Fibroblast of lung (primary cell): ENCODE measurements around the gene SRCIN1. TPM values are rescaled to one million over a fixed set of nuclear protein-coding genes. Genes with fewer than 3 reads are reported as not detected.

Experiments used
- DNase-seq, 2 donors: peaks; one replicate each; pipeline versions ENCODE4 v3.0.0 to v3.0.0-alpha.2; 2010; ENCODE audit warnings: low read depth in 2 of 2
- H2AFZ ChIP-seq: 2 replicates; pipeline ENCODE4 v1.5.1; 2012; ENCODE audit warnings: low read length, control low read depth, inconsistent platforms
- H3K27ac ChIP-seq: 2 replicates; pipeline ENCODE4 v1.5.1; 2011; ENCODE audit warnings: low read length, control low read depth; ENCODE audit not compliant: insufficient read depth
- H3K27me3 ChIP-seq: 2 replicates; pipeline ENCODE4 v1.5.1; 2011; ENCODE audit warnings: mild to moderate bottlenecking, low read length; ENCODE audit not compliant: control insufficient read depth, insufficient read depth
- H3K36me3 ChIP-seq: 2 replicates; pipeline ENCODE4 v1.5.1; 2011; ENCODE audit warnings: low read length; ENCODE audit not compliant: control insufficient read depth, insufficient read depth
- H3K4me1 ChIP-seq: 2 replicates; pipeline ENCODE4 v1.5.1; 2011; ENCODE audit warnings: low read length; ENCODE audit not compliant: control insufficient read depth, insufficient read depth; ENCODE audit errors: extremely low read depth
- H3K4me2 ChIP-seq: 2 replicates; pipeline ENCODE4 v1.5.1; 2011; ENCODE audit warnings: low read length, control low read depth; ENCODE audit not compliant: insufficient read depth; ENCODE audit errors: extremely low read depth
- H3K4me3 ChIP-seq, 4 experiments: fragments of 200-600 bp in 1 of 4; sonication (generic) in 1 of 4; replicated peaks in 1 of 4; 2 replicates each; pipeline ENCODE4 v1.5.1; 2011 to 2016; ENCODE audit warnings: low read length in 4 of 4, low read depth in 3 of 4, mild to moderate bottlenecking in 3 of 4, control low read depth in 2 of 4, inconsistent platforms in 1 of 4, mixed read lengths in 1 of 4; ENCODE audit not compliant: insufficient read depth in 1 of 4; ENCODE audit errors: control extremely low read depth in 1 of 4
- H3K79me2 ChIP-seq: 2 replicates; pipeline ENCODE4 v1.5.1; 2012; ENCODE audit warnings: mild to moderate bottlenecking, low read length, inconsistent platforms; ENCODE audit not compliant: control insufficient read depth, insufficient read depth
- H3K9ac ChIP-seq: 2 replicates; pipeline ENCODE4 v1.5.1; 2011; ENCODE audit warnings: mild to moderate bottlenecking, low read length, control low read depth; ENCODE audit not compliant: insufficient read depth
- H3K9me3 ChIP-seq: 2 replicates; pipeline ENCODE4 v1.5.1; 2012; ENCODE audit warnings: low read depth, low read length; ENCODE audit not compliant: control insufficient read depth, insufficient read depth
- H4K20me1 ChIP-seq: 2 replicates; pipeline ENCODE4 v1.5.1; 2011; ENCODE audit warnings: low read length; ENCODE audit not compliant: control insufficient read depth, insufficient read depth; ENCODE audit errors: extremely low read depth
- EZH2 ChIP-seq: IDR thresholded peaks from 2 replicates; pipeline ENCODE4 v1.5.1; 2012; ENCODE audit warnings: low read length, control low read depth, mild to moderate bottlenecking; ENCODE audit errors: missing control alignments
- polyA plus RNA-seq, 2 donors: library from polyadenylated mRNA; depleted of rRNA in 1 of 2; stranded (reverse) in 1 of 2; unstranded in 1 of 2; fragments of >200 nt; gene quantifications; 2 replicates each; pipeline ENCODE4 v1.2.1, GENCODE V29; 2011 to 2012; ENCODE audit warnings: missing spikeins in 1 of 2
- total RNA-seq: library from RNA; depleted of rRNA; stranded (reverse); fragments of >200 nt; gene quantifications from 2 replicates; pipeline ENCODE4 v1.2.1, GENCODE V29; 2014
- TF ChIP-seq, protein P1 (sequence below), 2 donors: IDR thresholded peaks in 1 of 2; conservative IDR thresholded peaks in 1 of 2; 1 replicate in 1 of 2; 2 replicates in 1 of 2; pipeline ENCODE4 v1.5.1; 2011 to 2012; ENCODE audit warnings: low read length in 2 of 2, control low read depth in 1 of 2, inconsistent platforms in 1 of 2, low read depth in 1 of 2, mild to moderate bottlenecking in 1 of 2

SRCIN1 gene
- total and polyA plus RNA-seq, 2 donors (not counting 1 experiment from before 2014, with no cell fraction given): under 0.01 TPM; not detected in 1

DNA sequence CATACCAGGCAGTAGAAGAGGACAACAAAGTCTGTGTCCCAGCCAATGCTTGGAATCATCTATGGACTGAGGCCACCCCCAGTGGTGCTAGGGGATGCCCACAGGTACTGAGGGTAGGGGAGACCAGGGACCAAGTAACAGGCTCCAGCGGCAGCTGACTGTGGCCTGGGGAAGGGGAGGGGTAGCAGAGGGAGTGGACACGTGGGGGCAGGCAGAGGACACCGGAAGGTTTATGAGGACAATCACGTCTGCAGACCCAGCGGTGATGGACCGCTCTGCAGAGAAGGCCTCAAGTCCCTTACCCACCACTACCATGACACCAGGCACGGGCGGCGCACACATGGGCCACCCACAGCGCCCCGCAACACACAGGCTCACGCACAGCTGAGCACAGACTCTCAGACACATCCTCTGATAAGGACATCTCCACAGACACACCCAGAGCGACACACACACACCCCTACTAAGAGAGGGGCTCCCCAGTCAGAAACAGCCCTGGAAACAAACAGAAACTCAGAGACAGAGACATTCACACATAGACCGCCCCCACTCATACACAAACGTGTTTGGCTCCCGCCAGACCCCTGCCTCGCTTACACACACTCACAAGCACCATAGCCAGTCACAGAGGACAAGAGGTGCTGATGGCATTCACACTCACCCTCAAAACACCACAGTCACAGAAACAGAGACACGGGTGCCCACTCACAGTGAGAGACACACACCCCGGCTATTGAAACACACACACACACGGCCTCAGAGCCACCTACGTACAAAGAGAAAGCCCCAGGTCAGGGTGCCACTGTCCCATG is 35.8 kb downstream of the SRCIN1 start:
- Histone ChIP-seq H3K27me3 (peaks cover 76% of the 10 kb centered on the region), H3K9ac (no peak overlapping the region)
- TF ChIP-seq, protein P1, sequence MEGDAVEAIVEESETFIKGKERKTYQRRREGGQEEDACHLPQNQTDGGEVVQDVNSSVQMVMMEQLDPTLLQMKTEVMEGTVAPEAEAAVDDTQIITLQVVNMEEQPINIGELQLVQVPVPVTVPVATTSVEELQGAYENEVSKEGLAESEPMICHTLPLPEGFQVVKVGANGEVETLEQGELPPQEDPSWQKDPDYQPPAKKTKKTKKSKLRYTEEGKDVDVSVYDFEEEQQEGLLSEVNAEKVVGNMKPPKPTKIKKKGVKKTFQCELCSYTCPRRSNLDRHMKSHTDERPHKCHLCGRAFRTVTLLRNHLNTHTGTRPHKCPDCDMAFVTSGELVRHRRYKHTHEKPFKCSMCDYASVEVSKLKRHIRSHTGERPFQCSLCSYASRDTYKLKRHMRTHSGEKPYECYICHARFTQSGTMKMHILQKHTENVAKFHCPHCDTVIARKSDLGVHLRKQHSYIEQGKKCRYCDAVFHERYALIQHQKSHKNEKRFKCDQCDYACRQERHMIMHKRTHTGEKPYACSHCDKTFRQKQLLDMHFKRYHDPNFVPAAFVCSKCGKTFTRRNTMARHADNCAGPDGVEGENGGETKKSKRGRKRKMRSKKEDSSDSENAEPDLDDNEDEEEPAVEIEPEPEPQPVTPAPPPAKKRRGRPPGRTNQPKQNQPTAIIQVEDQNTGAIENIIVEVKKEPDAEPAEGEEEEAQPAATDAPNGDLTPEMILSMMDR (conservative IDR thresholded peaks at IDR 0.05 in 1 of 2, IDR thresholded peaks at IDR 0.05 in 1 of 2; ENCODE audit: low read depth in 1 of 2, low read length in 2 of 2): no peak

DNA sequence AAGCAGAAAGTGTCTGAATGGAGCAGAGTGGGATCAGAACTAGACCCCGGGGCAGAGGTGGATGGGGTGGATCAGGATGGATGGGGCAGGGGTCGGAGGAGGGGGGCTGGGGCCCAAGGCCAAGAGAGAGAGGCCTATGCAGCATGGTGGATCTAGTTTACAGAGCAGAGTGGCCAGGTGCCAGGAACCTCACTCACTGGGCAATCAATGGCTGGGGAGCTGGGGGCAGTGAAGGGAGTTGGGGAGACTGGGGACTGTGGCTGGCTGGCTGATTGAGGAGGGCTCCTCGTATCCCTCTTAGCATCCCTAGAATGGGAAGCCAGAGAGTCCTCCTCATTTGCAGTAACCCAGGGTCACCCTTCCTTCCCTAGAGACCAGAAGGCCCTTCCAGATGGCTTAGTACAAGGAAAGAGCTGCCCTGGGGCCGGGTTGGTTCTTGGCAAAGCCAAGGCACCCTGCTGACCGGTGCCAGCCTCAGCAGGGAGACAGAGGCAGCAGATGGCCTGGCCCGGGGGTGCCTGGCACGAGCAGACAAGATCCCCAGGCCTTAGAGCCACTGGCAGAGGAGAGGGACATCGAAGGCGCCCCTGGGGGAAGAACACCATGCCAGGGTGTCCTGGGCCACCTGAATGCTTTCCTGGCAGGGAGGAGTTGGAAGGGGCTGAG is 36.8 kb downstream of the SRCIN1 start:
- Histone ChIP-seq H3K36me3 (no peaks in the 10 kb centered on the region), H3K79me2 (no peaks in the 10 kb centered on the region), H3K4me2 (no peak overlapping the region), H3K9me3 (no peaks in the 10 kb centered on the region), H3K27ac (no peak overlapping the region), H3K27me3 (peaks cover 76% of the 10 kb centered on the region), H2AFZ (no peak overlapping the region), H3K4me1 (no peaks in the 10 kb centered on the region), H4K20me1 (no peaks in the 10 kb centered on the region), H3K9ac (no peak overlapping the region), H3K4me3 (no peak overlapping the region)
- no peak for DNase-seq
- TF ChIP-seq, protein P1 (conservative IDR thresholded peaks at IDR 0.05 in 1 of 2, IDR thresholded peaks at IDR 0.05 in 1 of 2; ENCODE audit: low read depth in 1 of 2, low read length in 2 of 2): no peak
- no peak for TF ChIP-seq EZH2

More for the DNA sequence above, 35.8 kb downstream of the SRCIN1 start:
- H3K27ac ChIP-seq: no peak overlapping the region
- H3K79me2 ChIP-seq: no peaks in the 10 kb centered on the region
- H3K36me3 ChIP-seq: no peaks in the 10 kb centered on the region
- H3K9me3 ChIP-seq: no peaks in the 10 kb centered on the region
- no peaks in the 10 kb centered on the region for H3K4me1 ChIP-seq
- no peak overlapping the region for H3K4me3 ChIP-seq
- no peaks in the 10 kb centered on the region for H4K20me1 ChIP-seq
- no peak for DNase-seq
- H2AFZ ChIP-seq: no peak overlapping the region
- no peak overlapping the region for H3K4me2 ChIP-seq

DNA sequence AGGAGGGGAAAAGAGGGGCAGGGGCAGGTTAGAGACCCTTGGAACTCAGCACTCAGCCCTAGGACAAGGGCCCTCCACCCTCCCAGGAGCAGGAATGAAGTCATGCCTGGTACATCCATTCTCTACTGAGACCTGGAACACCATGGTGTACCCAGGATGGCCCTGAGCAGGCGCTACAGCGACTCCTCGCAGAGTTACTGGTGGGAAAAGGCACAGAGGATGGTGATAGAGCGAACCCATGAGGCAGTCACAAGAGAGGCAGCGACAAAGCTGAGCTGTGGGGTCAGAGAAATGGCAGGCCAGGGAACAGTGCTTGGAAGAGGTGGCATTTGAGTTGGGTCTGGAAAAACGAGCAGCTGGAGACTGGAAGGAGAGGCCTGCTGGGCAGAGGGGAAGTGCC is 37.5 kb downstream of the SRCIN1 start:
- H3K4me1 ChIP-seq: no peaks in the 10 kb centered on the region
- no peak overlapping the region for H3K4me3 ChIP-seq
- H2AFZ ChIP-seq: no peak overlapping the region
- TF ChIP-seq EZH2: no peak
- TF ChIP-seq, protein P1 (conservative IDR thresholded peaks at IDR 0.05 in 1 of 2, IDR thresholded peaks at IDR 0.05 in 1 of 2; ENCODE audit: low read depth in 1 of 2, low read length in 2 of 2): no peak
- no peak overlapping the region for H3K27ac ChIP-seq
- no peak overlapping the region for H3K9ac ChIP-seq
- no peak for DNase-seq
- no peak overlapping the region for H3K4me2 ChIP-seq
- H3K79me2 ChIP-seq: no peaks in the 10 kb centered on the region
- H3K27me3 ChIP-seq: peaks cover 76% of the 10 kb centered on the region
- H3K9me3 ChIP-seq: no peaks in the 10 kb centered on the region
- no peaks in the 10 kb centered on the region for H4K20me1 ChIP-seq
- no peaks in the 10 kb centered on the region for H3K36me3 ChIP-seq
